GM12875 (cell line): Measurements from ENCODE around the gene TUBB2B.
A peak's percentile ranks its signal among the peaks of the same experiment; 100 is the strongest.

Experiments
- H3K4me3 ChIP-seq: one replicate; pipeline ENCODE4 v1.5.1; 2011; ENCODE audit warnings: low read depth, low read length, control low read depth
- CTCF ChIP-seq: IDR thresholded peaks from 2 replicates; pipeline ENCODE4 v1.5.1; 2011; ENCODE audit warnings: low read depth, mild to moderate bottlenecking, control low read depth, inconsistent platforms, low read length, moderate library complexity, borderline replicate concordance; ENCODE audit not compliant: insufficient read depth

TUBB2B gene

GRCh38 chr6:3258720-3259490 lies 31.5 kb upstream of the TUBB2B start, which contains the start of gene PSMG4:
Gene PSMG4, plus strand, starts transcription at chr6:3258947. Its CDS starts 76 bp downstream, at chr6:3259023.
- no peak for TF ChIP-seq CTCF
- peak within 1 kb of the TSS; percentile 79 for H3K4me3 ChIP-seq

- no peak overlapping the region for H3K4me3 ChIP-seq
- TF ChIP-seq CTCF: no peak
Observed at GRCh38 chr6:3258201-3258600, 30.7 kb upstream of the TUBB2B start.

- no peak for TF ChIP-seq CTCF
Observed at GRCh38 chr6:3253597-3253961, 26.1 kb upstream of the TUBB2B start.

GRCh38 chr6:3252861-3253596 lies 25.6 kb upstream of the TUBB2B start:
- no peak for TF ChIP-seq CTCF
- H3K4me3 ChIP-seq: no peak overlapping the region

More at GRCh38 chr6:3253597-3253961, 26.1 kb upstream of the TUBB2B start:
- H3K4me3 ChIP-seq: no peak overlapping the region

DNA sequence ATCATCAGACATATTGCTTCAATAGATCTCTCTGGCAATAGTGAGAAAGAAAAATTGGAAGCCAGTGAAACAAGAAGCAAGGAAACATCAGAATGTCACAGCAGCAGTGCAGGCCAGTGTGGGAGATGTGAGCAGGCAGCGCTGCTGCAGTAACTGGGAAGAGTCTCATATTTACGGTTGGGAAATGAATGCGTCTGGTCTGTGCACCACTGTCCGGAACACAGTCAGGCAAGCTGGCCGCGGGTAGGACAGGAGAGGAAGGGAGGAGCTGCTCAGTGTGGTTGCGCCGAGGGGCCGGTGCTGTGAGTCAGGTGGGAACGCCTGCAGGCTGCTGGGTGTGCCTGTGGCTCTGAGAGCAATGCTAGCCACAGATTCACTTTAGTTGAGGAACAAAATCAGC lies 24.9 kb upstream of the TUBB2B start:
- no peak for TF ChIP-seq CTCF
- no peak overlapping the region for H3K4me3 ChIP-seq

- TF ChIP-seq CTCF: peak; percentile 90
- H3K4me3 ChIP-seq: no peak overlapping the region
Observed at GRCh38 chr6:3251462-3252314, 24.2 kb upstream of the TUBB2B start.
